NCI-H2029 treated with DMSO at 0.1 percent for 48 hours (cell line): Measurements from ENCODE around the gene NATD1.

Experiments used
- DNase-seq: peaks from one replicate; lab custom pipeline; 2025; lab: John Stamatoyannopoulos, UW

Gene NATD1

DNA sequence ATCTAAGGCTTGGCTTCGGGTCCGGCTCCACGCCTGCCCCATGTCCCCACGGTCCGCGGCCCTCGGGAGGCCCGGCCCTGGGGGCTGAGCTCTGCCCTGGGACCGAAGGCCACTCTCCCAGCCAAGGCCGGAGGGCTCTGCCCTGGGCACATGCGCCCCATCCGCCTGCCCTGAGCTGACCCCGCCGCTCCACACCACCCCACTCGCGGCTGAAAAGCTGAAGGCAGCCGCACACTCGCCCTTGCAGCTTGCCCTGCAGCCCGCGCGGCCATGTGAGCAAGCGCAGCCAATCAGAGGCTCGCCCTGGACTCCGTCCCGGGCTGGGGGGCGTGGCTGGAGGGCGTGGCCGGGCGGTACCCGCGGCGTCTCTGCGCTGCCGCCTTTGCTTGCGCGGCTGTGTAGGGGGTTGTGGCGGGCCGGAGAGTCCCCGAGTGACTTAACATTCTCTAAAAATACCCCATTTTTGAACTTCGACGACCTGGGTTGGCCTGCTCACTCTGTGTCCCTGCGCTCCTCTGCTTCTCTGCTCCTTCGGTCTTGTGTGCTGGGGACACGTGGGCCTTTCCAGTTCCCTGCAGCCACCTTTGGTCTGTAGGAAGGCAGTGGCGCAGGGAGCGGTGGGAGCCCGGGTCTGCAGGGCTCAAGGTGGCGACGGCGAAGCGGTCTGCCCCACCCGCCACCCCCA lies 22.5 kb upstream of the NATD1 start:
- DNase-seq = no peak

GRCh38 chr17:21275047-21275578 lies 21.9 kb upstream of the NATD1 start:
- no peak for DNase-seq

- DNase-seq = no peak
Measured at GRCh38 chr17:21272881-21273792, 19.9 kb upstream of the NATD1 start.

DNA sequence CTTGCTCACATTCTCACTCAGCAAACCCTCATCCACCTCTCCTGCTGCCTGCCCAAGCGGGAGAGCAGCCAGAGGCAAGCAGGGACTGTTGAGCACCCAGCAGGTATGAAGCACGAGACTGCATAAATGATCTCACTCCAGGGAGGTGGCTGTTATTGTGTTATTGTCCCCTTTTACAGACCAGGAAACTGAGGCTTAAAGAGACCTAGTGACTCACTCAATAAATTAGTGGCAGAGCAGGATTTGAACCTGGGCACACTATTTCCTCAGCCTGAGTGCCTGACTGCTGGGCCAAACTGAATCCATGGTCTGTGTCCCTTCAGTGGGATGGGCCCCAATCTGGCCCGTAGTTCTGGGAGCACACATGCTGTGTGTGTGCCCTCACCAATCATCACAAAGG lies 19.0 kb upstream of the NATD1 start:
- DNase-seq = no peak

- DNase-seq = no peak
Measured at GRCh38 chr17:21271454-21272183, 18.4 kb upstream of the NATD1 start.

GRCh38 chr17:21269394-21269793 lies 16.2 kb upstream of the NATD1 start:
- DNase-seq = no peak

DNA sequence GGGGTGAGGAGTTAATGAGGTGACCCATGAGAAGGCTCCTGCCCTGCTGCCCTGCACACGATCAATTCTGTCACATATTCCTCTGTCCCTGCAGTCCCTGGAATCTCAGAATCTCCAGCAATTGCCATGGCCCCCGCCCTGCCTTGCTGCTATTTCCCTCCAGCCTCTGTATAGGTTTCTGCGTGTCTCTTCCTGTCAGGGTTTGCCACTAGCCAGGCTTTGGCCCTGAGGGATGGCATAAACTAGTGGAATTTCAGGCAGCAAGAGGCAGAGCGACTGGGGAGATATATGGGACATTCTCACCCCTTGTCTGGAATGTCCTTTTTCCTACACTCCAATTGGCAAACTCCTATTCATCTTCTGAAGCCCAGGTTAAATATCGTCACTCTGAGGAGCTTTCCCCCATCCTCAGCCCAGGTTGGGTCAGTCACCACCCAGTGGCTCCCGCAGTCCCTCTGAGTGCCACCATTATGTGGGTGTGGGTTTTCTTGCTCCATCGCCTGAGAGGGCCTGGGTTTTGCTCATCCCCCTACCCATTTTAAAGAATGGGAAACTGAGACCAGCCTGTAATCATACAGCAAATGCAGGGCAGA lies 15.5 kb upstream of the NATD1 start:
- no peak for DNase-seq

- DNase-seq = no peak
Measured at GRCh38 chr17:21263376-21263775, 10.2 kb upstream of the NATD1 start.

DNA sequence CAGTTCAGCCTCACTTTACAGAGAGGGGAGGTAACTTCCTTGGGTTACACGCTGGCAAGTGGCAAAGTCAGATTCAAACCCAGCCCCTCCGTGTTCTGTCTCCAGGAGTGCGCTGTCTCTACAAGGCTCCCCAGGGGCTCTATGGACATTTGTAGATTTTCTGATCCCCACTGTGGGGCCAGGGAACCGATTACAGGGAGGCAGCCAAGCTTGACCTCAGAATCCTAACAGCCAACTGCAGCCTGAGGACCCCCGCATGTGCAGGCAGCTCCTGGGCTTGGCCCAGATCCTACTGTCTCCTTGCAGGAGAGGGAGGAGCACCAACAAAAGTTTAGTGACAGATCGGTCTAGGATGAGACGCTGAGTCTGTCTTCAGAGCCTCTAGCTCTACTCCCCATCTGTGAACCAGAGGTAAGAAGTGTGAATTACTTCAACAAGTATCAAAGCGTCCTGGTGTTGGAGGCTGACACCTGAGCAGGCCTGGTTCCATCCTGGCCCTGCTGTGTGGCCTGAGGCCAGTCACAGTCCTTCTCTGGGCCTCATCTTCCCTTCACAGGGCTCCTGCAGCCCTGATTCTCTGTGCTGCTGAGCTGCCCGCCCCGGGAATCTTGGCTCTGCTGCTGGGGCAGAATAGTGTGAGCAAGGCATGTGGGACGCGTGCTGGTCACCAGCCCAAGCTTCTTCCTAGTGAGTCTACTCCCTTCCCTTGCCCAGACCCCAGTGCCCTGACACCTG lies 9.2 kb upstream of the NATD1 start:
- DNase-seq = no peak

GRCh38 chr17:21258593-21258992 lies 5.4 kb upstream of the NATD1 start:
- DNase-seq = no peak

DNA sequence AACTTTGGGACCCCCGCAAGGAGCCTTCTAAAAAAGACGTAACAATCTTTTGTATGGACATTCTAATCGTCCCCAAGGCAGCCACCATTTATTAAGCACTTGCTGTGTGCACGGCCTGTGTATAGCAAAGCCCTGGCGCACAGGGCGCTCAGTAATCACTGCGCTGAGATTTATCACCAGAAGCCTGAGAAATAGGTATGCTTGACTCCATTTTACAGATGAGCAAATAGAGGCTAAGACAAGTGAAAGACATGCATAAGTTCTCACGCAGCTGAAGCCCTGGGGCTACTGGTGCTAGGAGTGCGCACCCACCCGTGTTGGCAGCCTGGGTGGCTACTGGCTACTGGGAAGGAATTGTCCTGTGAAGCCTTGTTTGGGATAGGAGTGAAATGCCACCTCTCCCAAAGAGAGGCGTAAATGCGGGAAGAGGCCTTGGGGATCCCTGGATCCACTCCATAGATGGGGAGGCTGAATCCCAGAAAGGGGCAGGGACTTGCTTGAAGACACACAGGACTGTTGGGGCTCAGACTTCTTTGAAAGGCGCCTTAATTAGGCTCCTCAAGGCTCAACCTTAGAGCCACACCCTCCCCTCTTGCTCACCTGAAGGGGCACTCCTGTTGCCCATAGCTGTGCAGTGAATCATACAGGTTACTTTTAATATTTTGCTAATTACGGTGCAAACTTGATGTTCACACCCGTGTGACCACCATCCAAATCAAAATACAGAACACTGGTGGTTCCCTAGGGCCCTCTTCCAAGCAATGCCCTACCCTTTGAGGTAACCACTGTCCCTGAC lies 634 bp upstream of the NATD1 start:
- no peak for DNase-seq

- no peak for DNase-seq
Measured at GRCh38 chr17:21252289-21252795, 868 bp downstream of the NATD1 start.

- no peak for DNase-seq
Measured at GRCh38 chr17:21251337-21252010, 1.7 kb downstream of the NATD1 start.

- DNase-seq = no peak
Measured at GRCh38 chr17:21250854-21251253, 2.4 kb downstream of the NATD1 start.

DNA sequence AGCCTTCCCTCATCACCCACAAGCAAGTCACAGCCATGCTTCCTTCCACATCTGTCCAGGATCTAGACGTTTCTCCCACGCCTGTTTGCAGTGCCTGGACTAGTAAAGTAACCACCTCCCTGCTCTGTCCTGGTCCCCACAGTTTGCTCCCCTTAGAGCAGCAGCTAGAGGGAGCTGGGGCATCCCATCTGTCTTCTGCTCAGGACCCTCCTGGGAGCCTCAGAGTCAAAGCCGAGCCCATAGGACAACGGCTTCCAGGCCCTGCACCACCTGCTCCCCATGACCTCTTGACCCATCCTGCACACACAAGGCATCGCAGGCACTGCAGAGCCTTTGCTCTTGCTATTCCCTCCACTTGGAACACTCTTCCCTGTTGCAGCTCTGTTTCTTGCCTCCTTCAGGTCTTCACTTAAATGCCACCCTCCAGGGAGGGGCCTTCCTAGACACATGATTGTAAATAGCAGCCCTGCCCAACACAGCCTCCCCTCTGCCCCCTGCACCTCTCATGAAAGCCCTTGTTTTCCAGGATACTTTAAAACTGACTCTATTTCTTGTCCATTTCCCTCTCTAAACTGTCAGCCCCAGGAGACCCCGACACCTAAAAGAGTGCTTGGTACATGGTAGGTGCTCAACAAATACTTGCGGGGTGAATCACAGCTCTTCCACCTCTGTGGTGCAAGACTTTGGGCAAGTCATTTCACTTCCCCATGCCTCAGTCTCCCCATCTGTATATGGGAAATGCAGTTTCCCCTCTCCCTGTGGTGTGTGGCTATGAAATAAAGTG lies 3.1 kb downstream of the NATD1 start:
- no peak for DNase-seq

DNA sequence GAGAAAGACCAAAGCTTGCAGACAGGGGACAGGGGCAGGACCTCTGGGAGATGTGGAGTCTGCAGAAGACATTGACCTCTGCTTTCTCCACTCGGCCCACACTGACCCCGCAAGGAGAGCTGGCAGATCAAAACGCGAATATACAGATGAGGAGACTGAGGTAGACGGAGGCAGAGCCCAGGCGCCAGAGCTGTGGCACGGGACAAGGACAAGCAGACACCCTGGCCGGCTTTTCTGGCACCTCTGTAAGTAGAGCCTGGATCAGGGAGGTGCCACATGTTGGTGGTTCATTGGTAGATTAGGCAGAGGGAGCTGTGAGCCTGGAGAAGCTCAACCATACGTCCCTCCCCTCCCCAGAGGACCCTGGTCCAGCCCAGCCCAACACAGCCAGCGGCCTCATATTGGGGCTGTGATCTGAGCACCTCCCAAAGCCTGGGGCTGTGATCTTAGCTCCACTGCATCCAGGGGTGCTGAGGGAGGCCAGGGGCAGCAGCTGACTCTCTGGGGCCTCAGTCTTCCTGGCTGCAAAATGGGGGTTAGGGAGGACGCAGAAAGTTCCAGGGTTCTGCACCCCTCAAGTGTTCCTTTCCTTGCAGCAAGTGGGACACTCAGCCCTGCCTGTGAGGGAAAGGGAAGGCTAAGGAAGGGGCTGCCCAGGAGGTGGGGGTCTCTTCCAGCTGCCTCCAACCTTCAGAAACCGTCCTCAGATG lies 4.0 kb downstream of the NATD1 start:
- DNase-seq = no peak

DNA sequence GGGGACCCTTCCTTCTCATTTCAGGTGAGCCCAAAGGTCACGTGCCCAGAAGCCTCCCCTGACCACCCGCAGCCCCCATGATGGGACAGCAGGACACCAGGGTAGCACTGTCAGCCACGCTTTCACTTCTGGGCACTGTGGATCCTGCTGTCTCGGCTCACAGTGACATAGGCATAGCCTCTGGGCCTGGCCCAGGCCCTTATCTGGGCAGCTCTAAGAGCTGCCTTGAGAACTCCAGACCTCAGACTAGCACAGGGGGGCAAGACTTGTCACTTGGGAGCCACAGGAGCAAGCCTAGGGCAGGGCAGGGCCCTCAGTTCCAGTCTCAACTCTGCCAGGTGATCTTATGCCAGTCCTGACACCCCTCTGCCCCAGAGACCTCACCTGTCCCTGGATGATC lies 4.7 kb downstream of the NATD1 start:
- no peak for DNase-seq

DNA sequence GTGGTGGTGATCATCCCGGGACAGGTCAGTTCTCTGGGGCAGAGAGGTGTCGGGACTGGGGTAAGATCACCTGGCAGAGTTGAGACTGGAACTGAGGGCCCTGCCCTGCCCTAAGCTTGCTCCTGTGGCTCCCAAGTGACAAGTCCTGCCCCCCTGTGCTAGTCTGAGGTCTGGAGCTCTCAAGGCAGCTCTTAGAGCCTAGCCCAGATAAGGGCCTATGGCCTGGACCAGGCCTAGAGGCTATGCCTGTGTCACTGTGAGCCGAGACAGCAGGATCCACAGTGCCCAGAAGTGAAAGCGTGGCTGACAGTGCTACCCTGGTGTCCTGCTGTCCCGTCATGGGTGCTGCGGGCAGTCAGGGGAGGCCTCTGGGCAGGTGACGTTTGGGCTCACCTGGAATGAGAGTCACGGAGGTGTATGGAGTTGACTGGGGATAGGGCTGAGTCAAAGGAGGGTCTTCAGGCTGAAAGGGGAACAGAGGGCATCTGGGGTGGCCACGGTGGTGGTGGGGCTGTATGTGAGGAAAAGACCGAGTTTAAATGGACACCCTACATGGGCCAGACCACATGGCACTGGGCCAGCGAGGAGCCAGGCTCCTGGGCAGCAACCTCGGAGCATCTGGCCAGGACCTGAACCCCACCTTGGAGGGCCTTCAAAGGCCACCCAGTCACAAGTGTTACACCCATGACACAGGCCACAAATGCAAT lies 5.5 kb downstream of the NATD1 start:
- DNase-seq = no peak
